HAP-1 (cell line): ENCODE data around the gene CHST4.
"Not testable (repeated sequence)": the region's sequence is repeated elsewhere in the genome, so short reads cannot be mapped to it uniquely, and the experiment has no call there.

ENCODE experiments used
- DNase-seq, 2 experiments: peaks; one replicate each; pipeline ENCODE4 v3.0.0-alpha.2; 2016 to 2020; ENCODE audit warnings: low spot score in 2 of 2
- H3K27me3 ChIP-seq: fragments of 250-450 bp; sonication (Bioruptor Pico); 2 replicates; pipeline ENCODE4 v1.5.1; 2020; ENCODE audit warnings: low read depth, mild to moderate bottlenecking, moderate library complexity
- H3K36me3 ChIP-seq: fragments of 250-450 bp; sonication (Bioruptor Pico); replicated peaks from 2 replicates; pipeline ENCODE4 v1.5.1; 2020; ENCODE audit warnings: mild to moderate bottlenecking
- H3K4me1 ChIP-seq: fragments of 250-450 bp; sonication (Bioruptor Pico); 2 replicates; pipeline ENCODE4 v1.5.1; 2020; ENCODE audit warnings: mild to moderate bottlenecking
- H3K4me3 ChIP-seq: fragments of 250-450 bp; sonication (Bioruptor Pico); 2 replicates; pipeline ENCODE4 v1.5.1; 2020; ENCODE audit warnings: mild to moderate bottlenecking, moderate library complexity
- H3K9me3 ChIP-seq: fragments of 250-450 bp; sonication (Bioruptor Pico); 2 replicates; pipeline ENCODE4 v1.5.1; 2020; ENCODE audit warnings: mild to moderate bottlenecking, moderate library complexity
- in situ Hi-C: fragments of 300-500 bp; cut with MboI; formaldehyde crosslinking; loops from 3 replicates; pipeline ENCODE4 v1.14.3; 2020; ENCODE audit warnings: low sequenced_read_pairs, inconsistent platforms, mixed read lengths

CHST4 gene

DNA sequence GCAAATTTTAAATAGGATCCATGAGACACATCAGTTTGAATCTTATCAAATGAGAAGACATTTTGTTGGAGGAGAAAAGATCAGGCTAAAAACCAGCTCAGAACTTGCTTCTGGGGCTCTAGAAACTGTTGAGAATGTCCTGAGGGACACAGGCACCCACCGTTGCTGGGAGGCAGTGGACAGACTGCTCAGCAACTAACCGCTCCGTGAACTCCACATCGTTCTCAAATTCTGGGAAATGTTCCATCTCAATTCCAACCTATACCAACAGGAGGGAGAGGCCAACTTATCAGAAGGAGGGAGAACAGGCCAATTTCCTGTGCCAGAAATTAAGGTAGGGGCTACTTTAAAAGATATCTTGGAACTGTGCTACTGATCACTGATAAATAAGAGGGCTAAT, 42.3 kb downstream of the CHST4 start:
- Histone ChIP-seq H3K9me3 (no peaks in the 10 kb centered on the region), H3K27me3 (peaks cover 12% of the 10 kb centered on the region), H3K4me1 (peaks cover 8% of the 10 kb centered on the region; the same call in 1 of the 2 replicates), H3K4me3 (no peak overlapping the region), H3K36me3 (no peaks in the 10 kb centered on the region)
- in situ Hi-C loops: no loop called here
- no peak for DNase-seq

DNA sequence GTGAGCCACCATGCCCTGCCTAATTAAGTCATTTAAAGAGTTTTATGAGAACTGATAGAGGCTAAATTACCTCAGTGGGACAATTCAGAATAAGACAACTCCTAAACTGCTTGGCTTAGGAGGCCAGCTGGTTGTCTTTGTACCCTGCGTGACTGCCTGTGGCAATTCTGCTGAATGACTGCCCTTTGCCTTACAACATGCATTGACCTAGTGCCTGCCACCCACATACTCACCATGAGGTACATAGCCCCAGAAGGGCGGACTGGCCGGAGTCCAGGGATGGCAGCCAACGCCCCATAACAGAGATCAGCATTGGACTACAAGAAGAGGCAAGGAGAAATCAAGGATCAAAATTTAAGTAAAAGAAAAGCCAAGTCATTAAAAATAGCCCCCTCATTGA, 43.4 kb downstream of the CHST4 start:
- no peaks in the 10 kb centered on the region for H3K9me3 ChIP-seq
- peaks cover 3% of the 10 kb centered on the region; the same call in 1 of the 2 replicates for H3K4me1 ChIP-seq
- H3K27me3 ChIP-seq: peaks cover 14% of the 10 kb centered on the region
- in situ Hi-C loops: no loop called here
- no peak overlapping the region for H3K4me3 ChIP-seq
- no peaks in the 10 kb centered on the region for H3K36me3 ChIP-seq
- DNase-seq: no peak

DNA sequence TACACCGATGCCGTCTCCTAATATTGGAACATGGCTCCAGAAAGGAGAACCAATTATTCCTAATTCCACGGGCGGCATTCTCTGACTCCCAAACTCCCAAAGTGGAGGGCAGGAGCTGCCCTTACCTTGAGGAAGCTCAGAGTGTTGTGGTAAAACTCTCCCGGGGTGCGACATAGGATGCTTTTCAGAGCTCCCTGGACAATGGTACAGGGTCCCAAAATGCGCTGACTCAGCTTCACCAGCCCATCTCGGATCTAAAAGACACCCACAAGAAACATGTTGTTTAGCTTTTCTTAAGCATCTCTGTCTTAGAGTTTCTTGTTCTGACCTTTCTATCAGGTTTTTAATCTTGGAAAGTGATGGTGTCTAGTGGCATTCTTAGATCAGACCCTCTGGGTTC, 43.9 kb downstream of the CHST4 start:
- DNase-seq: no peak
- no peaks in the 10 kb centered on the region for H3K36me3 ChIP-seq
- H3K4me1 ChIP-seq: 0 out of 2 replicates have a peak, but pooled peaks cover 2% of the 10 kb centered on the region
- in situ Hi-C loops: no loop called here
- no peaks in the 10 kb centered on the region for H3K9me3 ChIP-seq
- no peak overlapping the region for H3K4me3 ChIP-seq
- H3K27me3 ChIP-seq: peaks cover 19% of the 10 kb centered on the region

DNA sequence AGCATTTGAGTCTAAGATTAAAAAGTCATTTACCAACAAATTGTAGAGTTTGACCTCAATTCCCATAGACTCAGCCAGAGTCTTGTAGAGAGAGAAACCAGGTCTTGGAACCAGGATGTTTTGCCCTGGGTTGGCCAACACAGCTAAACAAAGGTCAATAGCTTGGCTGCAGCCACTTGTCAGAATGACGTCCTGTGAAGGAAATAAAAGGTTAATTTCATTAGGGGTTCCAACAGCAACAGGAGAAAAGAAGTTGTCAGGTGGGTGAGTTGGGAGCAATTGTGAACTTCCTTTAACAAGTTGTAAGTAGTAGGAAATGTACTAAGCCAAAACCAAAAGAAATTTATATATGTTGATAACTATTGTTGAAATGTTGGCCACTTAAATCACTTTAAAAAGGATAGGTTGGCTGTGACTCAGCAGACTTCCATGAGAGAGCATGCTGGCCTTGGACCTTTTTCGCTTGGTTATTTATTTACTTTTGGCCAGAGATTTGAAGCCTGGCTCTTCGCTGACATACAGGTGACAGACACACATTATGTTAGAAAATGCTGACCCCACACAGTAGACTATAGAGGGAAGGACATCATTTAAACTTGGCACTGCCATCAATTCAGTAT, 46.4 kb downstream of the CHST4 start:
- Histone ChIP-seq H3K27me3 (peaks cover 41% of the 10 kb centered on the region), H3K9me3 (no peaks in the 10 kb centered on the region), H3K4me3 (no peak overlapping the region), H3K4me1 (no peaks in the 10 kb centered on the region), H3K36me3 (no peaks in the 10 kb centered on the region)
- in situ Hi-C loops: no loop called here
- no peak for DNase-seq

DNA sequence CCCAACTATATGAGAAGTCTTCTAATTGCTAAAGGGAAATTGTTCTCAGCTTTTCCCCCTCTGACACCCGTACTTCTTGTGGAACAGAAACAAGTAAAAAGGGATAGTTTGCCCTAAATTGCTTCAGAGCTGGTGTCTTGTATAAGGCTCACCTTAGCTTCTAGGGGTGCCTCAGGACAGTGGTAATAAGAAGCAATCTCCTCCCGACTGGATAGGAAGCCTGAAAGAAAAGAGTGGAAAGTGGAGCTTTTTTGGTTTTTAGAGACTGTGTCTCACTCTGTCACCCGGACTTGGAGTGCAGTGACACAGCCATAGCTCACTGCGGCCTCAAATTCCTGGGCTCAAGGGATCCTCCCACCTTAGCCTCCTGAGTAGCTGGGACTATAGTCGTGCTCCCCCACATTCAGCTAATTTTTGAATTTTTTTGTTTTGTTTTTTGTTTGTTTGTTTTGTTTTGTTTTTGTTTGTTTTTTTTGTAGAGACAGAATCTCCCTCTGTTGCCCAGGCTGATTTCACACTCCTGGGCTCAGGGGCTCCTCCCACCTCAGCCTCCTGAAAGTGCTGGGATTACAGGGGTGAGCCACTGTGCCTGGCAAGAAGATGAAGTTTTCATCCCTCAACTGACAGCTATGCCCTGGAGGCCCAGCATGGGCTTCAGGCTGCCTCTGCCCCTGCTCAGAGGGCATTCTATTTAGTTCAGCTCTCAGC, 47.3 kb downstream of the CHST4 start:
- no peaks in the 10 kb centered on the region for H3K36me3 ChIP-seq
- H3K27me3 ChIP-seq: peaks cover 47% of the 10 kb centered on the region
- no peak overlapping the region for H3K4me3 ChIP-seq
- no peaks in the 10 kb centered on the region for H3K4me1 ChIP-seq
- H3K9me3 ChIP-seq: no peaks in the 10 kb centered on the region
- no peak for DNase-seq
- in situ Hi-C loops: no loop called here

DNA sequence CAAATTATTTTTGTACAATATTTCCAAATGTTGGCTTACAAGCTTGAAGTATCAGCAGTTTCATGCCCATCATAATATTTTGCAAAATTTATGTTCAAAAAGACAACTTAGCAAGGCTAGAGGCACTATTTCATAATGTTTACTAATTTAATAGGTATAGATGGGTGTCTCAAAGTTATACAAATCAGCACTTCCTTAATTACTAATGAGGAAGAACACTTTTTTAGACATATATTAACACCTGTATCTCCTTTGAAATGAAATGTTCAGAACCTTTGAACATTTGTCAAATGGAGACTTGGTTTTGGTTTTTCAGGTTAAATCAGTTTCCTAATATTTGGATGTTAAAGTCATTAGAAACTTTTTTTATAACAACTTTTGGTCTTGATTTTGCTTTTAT, 48.5 kb downstream of the CHST4 start:
- Histone ChIP-seq H3K4me3 (no peak overlapping the region), H3K27me3 (peaks cover 47% of the 10 kb centered on the region), H3K36me3 (no peaks in the 10 kb centered on the region), H3K4me1 (no peaks in the 10 kb centered on the region), H3K9me3 (no peaks in the 10 kb centered on the region)
- in situ Hi-C loops: no loop called here
- no peak for DNase-seq

DNA sequence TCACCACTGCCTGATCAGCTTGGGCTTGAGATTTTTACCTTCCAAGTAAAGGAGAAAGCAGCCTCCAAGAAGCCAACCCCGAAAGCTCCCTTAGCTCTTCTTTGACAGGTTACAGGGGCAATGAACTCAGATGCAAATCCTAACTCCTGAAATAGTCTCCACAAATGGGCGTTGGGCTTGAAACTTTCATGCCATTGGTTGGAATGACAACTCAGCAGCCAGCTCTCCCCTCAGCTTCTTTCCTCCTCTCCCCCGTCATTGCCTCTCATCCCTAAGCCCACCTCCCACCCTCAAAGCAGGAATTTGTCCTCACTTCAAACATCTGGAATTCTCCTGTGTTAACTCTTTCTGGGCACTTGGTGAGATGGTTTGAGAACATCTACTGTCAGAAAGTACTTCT, 50.7 kb downstream of the CHST4 start, which contains the start of gene TAT:
Gene TAT (minus strand): TSS at position 122 of the 400 bp plus-strand sequence. CDS start 677 bp downstream, outside the sequence.
- no peak for DNase-seq
- no peaks in the 10 kb centered on the region for H3K9me3 ChIP-seq
- H3K27me3 ChIP-seq: peaks cover 40% of the 10 kb centered on the region
- H3K4me1 ChIP-seq: no peaks in the 10 kb centered on the region
- H3K36me3 ChIP-seq: no peaks in the 10 kb centered on the region
- in situ Hi-C loops: no loop called here
- no peak within 1 kb of the TSS for H3K4me3 ChIP-seq

DNA sequence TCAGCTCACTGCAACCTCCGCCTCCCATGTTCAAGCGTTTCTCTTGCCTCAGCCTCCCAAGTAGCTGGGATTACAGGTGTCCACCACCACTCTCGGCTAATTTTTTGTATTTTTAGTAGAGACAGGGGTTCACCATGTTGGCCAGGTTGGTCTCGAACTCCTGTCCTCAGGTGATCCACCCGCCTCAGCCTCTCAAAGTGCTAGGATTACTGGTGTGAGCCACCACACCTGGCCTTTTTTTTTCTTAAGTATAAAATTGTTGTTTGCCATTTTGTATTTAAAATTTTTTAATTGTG, 56.3 kb downstream of the CHST4 start:
- H3K4me3 ChIP-seq, H3K36me3 ChIP-seq, H3K9me3 ChIP-seq, DNase-seq, in situ Hi-C loops, H3K4me1 ChIP-seq: not testable (repeated sequence)
- peaks cover 33% of the 10 kb centered on the region for H3K27me3 ChIP-seq

DNA sequence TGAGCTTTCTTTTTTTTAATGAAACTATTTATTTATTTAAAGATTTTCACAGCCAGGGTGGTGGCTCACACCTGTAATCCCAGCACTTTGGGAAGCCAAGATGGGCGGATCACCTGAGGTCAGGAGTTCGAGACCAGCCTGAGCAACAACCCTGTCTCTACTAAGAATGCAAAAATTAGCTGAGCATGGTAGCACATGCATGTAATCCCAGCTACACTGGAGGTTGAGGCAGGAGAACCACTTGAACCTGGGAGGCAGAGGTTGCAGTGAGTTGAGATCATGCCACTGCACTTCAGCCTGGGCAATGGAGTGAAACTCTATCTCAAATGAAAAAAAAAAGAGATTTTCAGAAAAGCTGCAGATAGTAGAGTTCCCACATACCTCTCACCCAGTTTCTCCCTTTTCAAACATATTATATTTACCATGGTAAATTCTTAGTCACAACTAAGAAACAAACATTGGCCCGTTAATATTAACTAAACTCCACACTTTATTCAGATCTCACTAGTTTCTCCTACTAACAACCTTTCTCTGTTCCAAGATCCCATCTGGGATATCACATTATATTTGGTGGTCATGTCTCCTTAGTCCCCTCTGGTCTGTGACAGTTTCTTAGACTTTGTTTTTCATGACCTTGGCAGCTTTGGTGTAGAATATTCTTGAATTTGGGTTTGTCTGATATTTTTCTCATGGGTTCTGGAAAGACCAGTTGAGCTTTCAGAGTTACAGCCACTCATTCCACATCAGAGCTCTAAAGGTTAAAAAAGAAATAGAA, 58.5 kb downstream of the CHST4 start:
- Histone ChIP-seq H3K36me3 (no peaks in the 10 kb centered on the region), H3K4me3 (no peak overlapping the region), H3K4me1 (no peaks in the 10 kb centered on the region), H3K9me3 (no peaks in the 10 kb centered on the region), H3K27me3 (peaks cover 27% of the 10 kb centered on the region)
- DNase-seq: no peak
- in situ Hi-C loops: no loop called here

DNA sequence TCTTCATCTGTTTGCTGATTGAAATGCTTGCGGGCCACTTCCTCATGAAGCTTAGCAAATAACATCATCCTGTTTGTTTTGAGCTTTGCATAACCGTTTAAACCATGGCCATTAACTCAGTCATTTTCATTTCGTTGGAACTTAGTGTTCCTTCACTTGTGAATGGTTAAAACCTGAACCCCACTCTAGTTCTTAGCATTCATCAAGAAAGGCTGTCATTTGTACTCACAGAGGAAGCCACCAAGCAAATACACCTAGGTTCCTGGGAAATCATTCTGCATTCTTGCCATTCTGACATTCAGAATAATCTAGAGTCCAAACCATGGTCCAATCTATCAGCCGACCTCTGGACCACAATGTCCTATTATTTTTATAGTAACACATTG, 59.1 kb downstream of the CHST4 start:
- in situ Hi-C loops: no loop called here
- Histone ChIP-seq H3K4me1 (no peaks in the 10 kb centered on the region), H3K36me3 (no peaks in the 10 kb centered on the region), H3K4me3 (no peak overlapping the region), H3K9me3 (no peaks in the 10 kb centered on the region), H3K27me3 (peaks cover 27% of the 10 kb centered on the region)
- DNase-seq: no peak
